OCI-LY7 (cell line): ENCODE results near the gene STOM. TPM values are rescaled to one million over a fixed set of nuclear protein-coding genes. Genes with fewer than 3 reads are reported as not detected.

Source experiments
- BruUV-seq: library from RNA; stranded (reverse); fragments of 400-500 nt; replicated peaks from 2 replicates; lab custom pipeline; 2021; lab: Mats Ljungman, UMichigan
- CTCF ChIA-PET: fragments of 300-600 bp; sonication (Branson Sonifier 250); formaldehyde crosslinking; loops from one replicate; lab custom pipeline; 2022; ENCODE audit warnings: antibody characterized with exemption; ENCODE audit not compliant: unreplicated experiment; lab: Charles Lee
- POLR2A ChIA-PET: fragments of 300-600 bp; sonication (Branson Sonifier 250); formaldehyde crosslinking; loops from one replicate; lab custom pipeline; 2022; ENCODE audit warnings: antibody characterized with exemption; lab: Charles Lee
- DNase-seq: peaks from one replicate; pipeline ENCODE4 v3.0.0-alpha.2; 2015; ENCODE audit warnings: low spot score
- H2AFZ ChIP-seq: fragments of 200-600 bp; sonication (generic), shearing (Covaris generic); 2 replicates; pipeline ENCODE4 v1.6.1; 2014; ENCODE audit warnings: mild to moderate bottlenecking, antibody characterized with exemption, low read length, moderate library complexity
- H3K27ac ChIP-seq: fragments of 200-600 bp; sonication (generic); 2 replicates; pipeline ENCODE4 v1.5.1; 2014; ENCODE audit warnings: mixed run types, low read depth, mild to moderate bottlenecking, moderate library complexity, low read length, inconsistent platforms; ENCODE audit not compliant: poor library complexity, severe bottlenecking
- H3K36me3 ChIP-seq: fragments of 200-600 bp; sonication (generic); 2 replicates; pipeline ENCODE4 v1.6.1; 2014; ENCODE audit warnings: mild to moderate bottlenecking, antibody characterized with exemption, low read length, moderate library complexity, mixed read lengths; ENCODE audit not compliant: insufficient read depth
- H3K4me1 ChIP-seq: fragments of 200-600 bp; sonication (generic); 2 replicates; pipeline ENCODE4 v1.5.1; 2014; ENCODE audit warnings: mild to moderate bottlenecking, low read length; ENCODE audit not compliant: insufficient read depth, poor library complexity, severe bottlenecking
- H3K4me2 ChIP-seq: fragments of 200-600 bp; sonication (generic); 2 replicates; pipeline ENCODE4 v1.6.1; 2014; ENCODE audit warnings: mild to moderate bottlenecking, low read length
- H3K4me3 ChIP-seq: fragments of 200-600 bp; sonication (generic); 2 replicates; pipeline ENCODE4 v1.5.1; 2014; ENCODE audit warnings: mild to moderate bottlenecking, low read depth, low read length; ENCODE audit not compliant: poor library complexity, severe bottlenecking
- H3K79me2 ChIP-seq: fragments of 200-600 bp; sonication (generic); 2 replicates; pipeline ENCODE4 v1.6.1; 2016; ENCODE audit warnings: low read depth, mild to moderate bottlenecking, low read length, moderate library complexity, mixed read lengths; ENCODE audit not compliant: insufficient read depth
- H3K9me2 ChIP-seq: fragments of 200-600 bp; sonication (generic); 2 replicates; pipeline ENCODE4 v1.6.1; 2016; ENCODE audit warnings: mild to moderate bottlenecking, low read length, mixed read lengths; ENCODE audit not compliant: insufficient read depth
- H3K9me3 ChIP-seq: fragments of 200-600 bp; sonication (generic); 2 replicates; pipeline ENCODE4 v1.6.1; 2014; ENCODE audit warnings: mild to moderate bottlenecking, mixed run types, low read length, mixed read lengths
- H4K20me1 ChIP-seq: fragments of 200-600 bp; sonication (generic); 2 replicates; pipeline ENCODE4 v1.6.1; 2014; ENCODE audit warnings: mild to moderate bottlenecking, antibody characterized with exemption, low read length, moderate library complexity, mixed read lengths; ENCODE audit not compliant: insufficient read depth
- EZH2phosphoT487 ChIP-seq: fragments of 200-600 bp; sonication (generic); IDR thresholded peaks from 2 replicates; pipeline ENCODE4 v1.6.1; 2018; ENCODE audit warnings: low read depth, borderline replicate concordance, mild to moderate bottlenecking, mixed run types, antibody characterized with exemption, low read length, moderate library complexity, mixed read lengths
- intact Hi-C: fragments of 100-400 bp; cut with micrococcal nuclease; formaldehyde crosslinking; loops from one replicate; pipeline ENCODE4 v1.10.0; 2022; ENCODE audit not compliant: unreplicated experiment
- total RNA-seq, 2 experiments: library from RNA; depleted of rRNA in 1 of 2; stranded (reverse); fragments of >200 nt in 1 of 2; shearing (Covaris generic) in 1 of 2; gene quantifications; 2 replicates each; pipeline ENCODE4 v1.2.3, GENCODE V29; 2014 to 2022
- TF ChIP-seq, protein P1 (sequence below): fragments of 200-600 bp; sonication (generic); conservative IDR thresholded peaks from 2 replicates; pipeline ENCODE4 v1.5.1; 2014; ENCODE audit warnings: mild to moderate bottlenecking, antibody characterized with exemption, low read length, moderate library complexity, mixed read lengths

Gene STOM
- total RNA-seq, 2 experiments from 2014 or later = 5.7 to 7.3 TPM

DNA sequence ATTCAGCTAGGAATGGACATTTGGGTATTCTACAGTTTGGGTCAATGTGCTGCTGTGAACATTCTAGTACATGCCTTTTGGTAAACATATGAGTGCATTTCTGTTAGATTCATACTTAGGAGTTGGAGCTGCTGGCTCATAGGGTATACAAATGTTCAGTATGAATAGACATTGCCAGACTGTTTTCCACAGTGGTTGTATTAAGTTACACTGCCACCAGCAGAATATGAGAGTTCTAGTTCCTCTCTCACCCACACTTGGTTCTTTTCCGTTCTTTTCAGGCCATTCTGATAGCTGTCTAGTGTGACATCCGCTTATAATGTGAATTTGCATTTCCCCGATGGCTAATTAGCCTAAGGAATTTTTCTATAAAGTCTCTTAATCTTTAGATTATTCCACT, 25.0 kb downstream of the STOM start:
- Histone ChIP-seq H3K4me1 (no peaks in the 10 kb centered on the region), H3K27ac (no peak overlapping the region), H2AFZ (no peak overlapping the region), H3K9me2 (no peaks in the 10 kb centered on the region), H3K36me3 (no peaks in the 10 kb centered on the region), H3K79me2 (no peaks in the 10 kb centered on the region), H4K20me1 (no peaks in the 10 kb centered on the region), H3K4me2 (no peak overlapping the region), H3K9me3 (no peaks in the 10 kb centered on the region), H3K4me3 (no peak overlapping the region)
- intact Hi-C loops = no loop called here
- TF ChIP-seq EZH2phosphoT487 = no peak
- TF ChIP-seq, protein P1, sequence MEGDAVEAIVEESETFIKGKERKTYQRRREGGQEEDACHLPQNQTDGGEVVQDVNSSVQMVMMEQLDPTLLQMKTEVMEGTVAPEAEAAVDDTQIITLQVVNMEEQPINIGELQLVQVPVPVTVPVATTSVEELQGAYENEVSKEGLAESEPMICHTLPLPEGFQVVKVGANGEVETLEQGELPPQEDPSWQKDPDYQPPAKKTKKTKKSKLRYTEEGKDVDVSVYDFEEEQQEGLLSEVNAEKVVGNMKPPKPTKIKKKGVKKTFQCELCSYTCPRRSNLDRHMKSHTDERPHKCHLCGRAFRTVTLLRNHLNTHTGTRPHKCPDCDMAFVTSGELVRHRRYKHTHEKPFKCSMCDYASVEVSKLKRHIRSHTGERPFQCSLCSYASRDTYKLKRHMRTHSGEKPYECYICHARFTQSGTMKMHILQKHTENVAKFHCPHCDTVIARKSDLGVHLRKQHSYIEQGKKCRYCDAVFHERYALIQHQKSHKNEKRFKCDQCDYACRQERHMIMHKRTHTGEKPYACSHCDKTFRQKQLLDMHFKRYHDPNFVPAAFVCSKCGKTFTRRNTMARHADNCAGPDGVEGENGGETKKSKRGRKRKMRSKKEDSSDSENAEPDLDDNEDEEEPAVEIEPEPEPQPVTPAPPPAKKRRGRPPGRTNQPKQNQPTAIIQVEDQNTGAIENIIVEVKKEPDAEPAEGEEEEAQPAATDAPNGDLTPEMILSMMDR = no peak
- POLR2A ChIA-PET = no interaction called here
- DNase-seq = no peak
- no TSS peak for BruUV-seq
- CTCF ChIA-PET = no interaction called here

DNA sequence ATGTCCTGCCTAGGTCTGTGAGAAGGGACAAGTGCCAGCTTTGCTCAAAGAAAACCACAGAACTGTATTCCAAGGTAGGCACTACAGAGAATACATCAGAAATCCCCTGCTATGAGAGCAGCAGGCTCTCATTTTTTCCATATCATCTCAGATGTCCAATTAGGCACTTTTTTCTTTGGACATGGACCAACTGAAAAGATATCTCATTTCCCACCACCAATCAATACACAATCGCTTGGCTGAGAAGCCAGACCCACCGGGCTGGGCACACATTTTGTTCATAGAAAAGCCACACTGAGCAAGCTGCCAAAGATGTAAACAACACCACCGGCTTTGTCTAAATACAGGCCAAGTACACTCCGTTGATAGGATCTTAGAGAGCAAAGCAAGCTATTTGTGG, 25.9 kb downstream of the STOM start:
- Histone ChIP-seq H2AFZ (no peak overlapping the region), H3K4me1 (no peaks in the 10 kb centered on the region), H3K4me3 (no peak overlapping the region), H3K79me2 (no peaks in the 10 kb centered on the region), H3K36me3 (no peaks in the 10 kb centered on the region), H4K20me1 (no peaks in the 10 kb centered on the region), H3K27ac (no peak overlapping the region), H3K9me2 (no peaks in the 10 kb centered on the region), H3K9me3 (no peaks in the 10 kb centered on the region), H3K4me2 (no peak overlapping the region)
- TF ChIP-seq EZH2phosphoT487 = no peak
- TF ChIP-seq, protein P1 = no peak
- CTCF ChIA-PET = no interaction called here
- intact Hi-C loops = no loop called here
- no TSS peak for BruUV-seq
- DNase-seq = no peak
- POLR2A ChIA-PET = no interaction called here

DNA sequence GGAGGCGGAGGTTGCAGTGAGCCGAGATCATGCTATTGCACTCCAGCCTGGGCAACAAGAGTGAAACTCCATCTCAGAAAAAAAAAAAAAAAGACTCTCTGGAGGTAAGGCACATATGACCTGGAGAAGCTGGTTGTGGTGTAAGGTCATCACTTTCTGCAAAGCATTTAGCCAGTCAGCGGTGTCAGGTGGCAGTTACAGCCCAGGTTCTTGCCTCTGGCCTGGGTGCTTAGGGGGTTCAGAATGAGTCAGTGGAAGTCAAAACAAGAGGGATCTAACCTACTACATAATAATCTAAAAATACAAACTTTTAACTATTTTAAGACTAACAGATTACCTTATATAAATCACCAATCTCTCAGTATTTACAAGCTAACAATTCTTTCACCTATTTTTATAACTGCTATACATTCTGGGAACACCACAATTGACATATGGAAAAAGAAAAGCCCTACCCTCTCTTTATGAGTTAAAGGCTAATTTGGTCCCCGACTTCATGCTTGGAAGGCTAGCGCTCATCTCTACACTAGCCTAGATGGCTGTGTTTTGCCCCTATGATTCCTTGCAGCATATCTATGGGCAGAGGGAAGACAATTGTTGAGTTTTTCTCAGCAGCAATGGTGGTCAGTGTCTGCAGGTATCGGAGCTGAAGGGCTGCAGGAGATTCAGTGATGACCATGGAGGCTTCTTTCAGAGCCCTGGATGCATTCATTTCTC, 29.2 kb downstream of the STOM start:
- Histone ChIP-seq H3K4me2 (no peak overlapping the region), H3K9me3 (no peaks in the 10 kb centered on the region), H3K4me3 (no peak overlapping the region), H3K4me1 (peaks cover 10% of the 10 kb centered on the region), H3K36me3 (no peaks in the 10 kb centered on the region), H3K27ac (no peak overlapping the region), H4K20me1 (no peaks in the 10 kb centered on the region), H3K9me2 (no peaks in the 10 kb centered on the region), H3K79me2 (no peaks in the 10 kb centered on the region), H2AFZ (no peak overlapping the region)
- ChIA-PET CTCF (no interaction called here), POLR2A (no interaction called here)
- BruUV-seq = no TSS peak
- no peak for TF ChIP-seq EZH2phosphoT487
- TF ChIP-seq, protein P1 = no peak
- DNase-seq = no peak
- intact Hi-C loops = no loop called here
